Measurements from ENCODE around the gene CDK17.
"Not testable (repeated sequence)": the region's sequence is repeated elsewhere in the genome, so short reads cannot be mapped to it uniquely, and the experiment has no call there.

CDK17 gene

GRCh38 chr12:96387981-96388380 is 12.3 kb downstream of the CDK17 start:
- DNase-seq (ENCODE audit: low read depth), result no peak

GRCh38 chr12:96386794-96387193 is 13.4 kb downstream of the CDK17 start:
- no peak for DNase-seq (ENCODE audit: low read depth)

GRCh38 chr12:96383991-96384390 is 16.2 kb downstream of the CDK17 start:
- no peak for DNase-seq (ENCODE audit: low read depth)

- DNase-seq (ENCODE audit: low read depth), result no peak
Measured at GRCh38 chr12:96383371-96383770, 16.9 kb downstream of the CDK17 start.

- DNase-seq (ENCODE audit: low read depth), result not testable (repeated sequence)
Measured at GRCh38 chr12:96379743-96380142, 20.5 kb downstream of the CDK17 start.

- no peak for DNase-seq (ENCODE audit: low read depth)
Measured at GRCh38 chr12:96378319-96378718, 21.9 kb downstream of the CDK17 start.

GRCh38 chr12:96376865-96377264 is 23.4 kb downstream of the CDK17 start:
- DNase-seq (ENCODE audit: low read depth), result no peak

GRCh38 chr12:96375841-96376604 is 24.2 kb downstream of the CDK17 start:
- no peak for DNase-seq (ENCODE audit: low read depth)

- DNase-seq (ENCODE audit: low read depth), result no peak
Measured at GRCh38 chr12:96375170-96375569, 25.1 kb downstream of the CDK17 start.

- no peak for DNase-seq (ENCODE audit: low read depth)
Measured at GRCh38 chr12:96371790-96372699, 28.2 kb downstream of the CDK17 start.

- no peak for DNase-seq (ENCODE audit: low read depth)
Measured at GRCh38 chr12:96371138-96371789, 29.0 kb downstream of the CDK17 start.

- no peak for DNase-seq (ENCODE audit: low read depth)
Measured at GRCh38 chr12:96368687-96369086, 31.6 kb downstream of the CDK17 start.

GRCh38 chr12:96368233-96368632 is 32.0 kb downstream of the CDK17 start:
- no peak for DNase-seq (ENCODE audit: low read depth)

GRCh38 chr12:96366381-96366654 is 33.9 kb downstream of the CDK17 start:
- no peak for DNase-seq (ENCODE audit: low read depth)

GRCh38 chr12:96365604-96366380 is 34.4 kb downstream of the CDK17 start:
- peak; percentile 15 for DNase-seq (ENCODE audit: low read depth)

GRCh38 chr12:96364092-96364700 is 36.0 kb downstream of the CDK17 start:
- DNase-seq (ENCODE audit: low read depth), result no peak

GRCh38 chr12:96361074-96361473 is 39.2 kb downstream of the CDK17 start:
- no peak for DNase-seq (ENCODE audit: low read depth)

- DNase-seq (ENCODE audit: low read depth), result no peak
Measured at GRCh38 chr12:96360550-96360949, 39.7 kb downstream of the CDK17 start.

GRCh38 chr12:96359328-96359727 is 40.9 kb downstream of the CDK17 start:
- DNase-seq (ENCODE audit: low read depth), result no peak

- no peak for DNase-seq (ENCODE audit: low read depth)
Measured at GRCh38 chr12:96356831-96357230, 43.4 kb downstream of the CDK17 start.

- DNase-seq (ENCODE audit: low read depth), result no peak
Measured at GRCh38 chr12:96354844-96355534, 45.2 kb downstream of the CDK17 start.
